Prostate gland (tissue), 2 donors: ENCODE data around the gene DPH3.

ENCODE experiments used
- CTCF ChIP-seq, 4 experiments: fragments of 200-600 bp in 2 of 4; fragments of 450-650 bp in 2 of 4; sonication (generic) in 2 of 4; IDR thresholded peaks; 1 replicate in 3 of 4; 2 replicates in 1 of 4; pipeline ENCODE4 v1.5.1; 2016 to 2019; ENCODE audit warnings: antibody characterized with exemption in 4 of 4, mild to moderate bottlenecking in 2 of 4, moderate library complexity in 2 of 4
- POLR2A ChIP-seq: fragments of 450-650 bp; IDR thresholded peaks from one replicate; pipeline ENCODE4 v1.6.1; 2016; ENCODE audit warnings: antibody characterized with exemption, mild to moderate bottlenecking
- POLR2AphosphoS5 ChIP-seq: sonication (generic); formaldehyde crosslinking; IDR thresholded peaks from one replicate; pipeline ENCODE4 v1.6.1; 2017; ENCODE audit warnings: antibody characterized with exemption

- TF ChIP-seq CTCF (IDR thresholded peaks at IDR 0.05) (no peak), POLR2A (no peak), POLR2AphosphoS5 (no peak)
Observed at GRCh38 chr3:16234281-16234680, 30.5 kb downstream of the DPH3 start.
